PFSK-1 (cell line): ENCODE results near the gene GAS1.

ENCODE experiments used
- FOXP2 ChIP-seq: optimal IDR thresholded peaks from 2 replicates; pipeline ENCODE3; 2011; ENCODE audit warnings: borderline replicate concordance, control low read depth, inconsistent platforms; ENCODE audit not compliant: insufficient read depth; ENCODE audit errors: extremely low read length, extremely low read depth
- POLR2AphosphoS5 ChIP-seq: IDR thresholded peaks from 2 replicates; pipeline ENCODE4 v1.6.1; 2012; ENCODE audit warnings: low read depth, mild to moderate bottlenecking, control low read depth, low read length, moderate library complexity
- SIN3A ChIP-seq: IDR thresholded peaks from 2 replicates; pipeline ENCODE4 v1.6.1; 2012; ENCODE audit warnings: mild to moderate bottlenecking, low read length, moderate library complexity, borderline replicate concordance; ENCODE audit not compliant: insufficient read depth
- TAF1 ChIP-seq: IDR thresholded peaks from 2 replicates; pipeline ENCODE4 v1.6.1; 2012; ENCODE audit warnings: low read length, control low read depth, borderline replicate concordance; ENCODE audit not compliant: insufficient read depth
- TF ChIP-seq, protein P1 (sequence below), 2 experiments: IDR thresholded peaks; 2 replicates each; pipeline versions ENCODE4 v1.6.1 to v1.8.0; 2011 to 2012; ENCODE audit warnings: low read depth in 2 of 2, low read length in 2 of 2, control low read depth in 1 of 2, inconsistent platforms in 1 of 2, mild to moderate bottlenecking in 1 of 2, moderate library complexity in 1 of 2; ENCODE audit not compliant: insufficient read depth in 1 of 2

Gene GAS1

DNA sequence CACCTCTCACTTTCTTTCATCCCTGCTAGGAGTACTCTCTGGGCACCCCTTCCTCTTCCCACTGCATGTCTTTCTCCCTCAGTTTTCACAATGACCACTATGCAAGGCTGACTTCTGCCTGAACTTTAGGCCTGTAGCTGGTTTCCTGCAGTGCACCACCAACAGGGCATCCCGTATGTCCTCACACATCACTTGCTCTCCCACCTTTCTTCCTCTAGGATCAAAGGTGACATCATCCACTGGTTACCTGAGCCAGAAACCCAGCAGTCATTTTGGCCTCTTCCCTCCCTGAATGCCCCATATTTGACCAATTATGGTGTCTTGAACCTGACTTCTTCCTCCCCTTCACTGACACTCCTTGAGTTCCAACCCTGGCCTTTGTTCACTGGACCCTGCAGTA is 8.5 kb downstream of the GAS1 start:
- no peak for TF ChIP-seq TAF1

DNA sequence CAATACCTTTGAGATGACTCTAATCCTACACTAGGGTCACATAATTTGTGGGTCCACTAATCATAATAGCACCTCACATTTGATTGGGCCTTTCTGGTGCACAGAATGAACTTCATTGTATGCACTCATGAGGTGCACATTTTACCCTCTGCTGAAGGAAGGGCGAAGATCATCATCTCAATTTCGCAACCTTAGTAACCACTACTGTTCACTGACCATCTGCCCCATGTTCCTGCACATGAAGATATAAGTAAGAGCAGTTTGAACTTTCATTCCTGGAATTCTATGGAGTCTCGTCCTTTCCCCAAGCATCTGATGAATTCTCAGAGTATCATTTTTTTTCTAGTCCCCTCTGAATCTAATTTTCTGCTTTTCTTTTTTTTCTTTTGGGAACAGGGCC is 21.2 kb downstream of the GAS1 start:
- TF ChIP-seq SIN3A (no peak), FOXP2 (no peak), TAF1 (no peak), POLR2AphosphoS5 (no peak)
- TF ChIP-seq, protein P1, sequence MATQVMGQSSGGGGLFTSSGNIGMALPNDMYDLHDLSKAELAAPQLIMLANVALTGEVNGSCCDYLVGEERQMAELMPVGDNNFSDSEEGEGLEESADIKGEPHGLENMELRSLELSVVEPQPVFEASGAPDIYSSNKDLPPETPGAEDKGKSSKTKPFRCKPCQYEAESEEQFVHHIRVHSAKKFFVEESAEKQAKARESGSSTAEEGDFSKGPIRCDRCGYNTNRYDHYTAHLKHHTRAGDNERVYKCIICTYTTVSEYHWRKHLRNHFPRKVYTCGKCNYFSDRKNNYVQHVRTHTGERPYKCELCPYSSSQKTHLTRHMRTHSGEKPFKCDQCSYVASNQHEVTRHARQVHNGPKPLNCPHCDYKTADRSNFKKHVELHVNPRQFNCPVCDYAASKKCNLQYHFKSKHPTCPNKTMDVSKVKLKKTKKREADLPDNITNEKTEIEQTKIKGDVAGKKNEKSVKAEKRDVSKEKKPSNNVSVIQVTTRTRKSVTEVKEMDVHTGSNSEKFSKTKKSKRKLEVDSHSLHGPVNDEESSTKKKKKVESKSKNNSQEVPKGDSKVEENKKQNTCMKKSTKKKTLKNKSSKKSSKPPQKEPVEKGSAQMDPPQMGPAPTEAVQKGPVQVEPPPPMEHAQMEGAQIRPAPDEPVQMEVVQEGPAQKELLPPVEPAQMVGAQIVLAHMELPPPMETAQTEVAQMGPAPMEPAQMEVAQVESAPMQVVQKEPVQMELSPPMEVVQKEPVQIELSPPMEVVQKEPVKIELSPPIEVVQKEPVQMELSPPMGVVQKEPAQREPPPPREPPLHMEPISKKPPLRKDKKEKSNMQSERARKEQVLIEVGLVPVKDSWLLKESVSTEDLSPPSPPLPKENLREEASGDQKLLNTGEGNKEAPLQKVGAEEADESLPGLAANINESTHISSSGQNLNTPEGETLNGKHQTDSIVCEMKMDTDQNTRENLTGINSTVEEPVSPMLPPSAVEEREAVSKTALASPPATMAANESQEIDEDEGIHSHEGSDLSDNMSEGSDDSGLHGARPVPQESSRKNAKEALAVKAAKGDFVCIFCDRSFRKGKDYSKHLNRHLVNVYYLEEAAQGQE (IDR thresholded peaks at IDR 0.05; ENCODE audit: insufficient read depth in 1 of 2, low read depth in 2 of 2, low read length in 2 of 2) = no peak

DNA sequence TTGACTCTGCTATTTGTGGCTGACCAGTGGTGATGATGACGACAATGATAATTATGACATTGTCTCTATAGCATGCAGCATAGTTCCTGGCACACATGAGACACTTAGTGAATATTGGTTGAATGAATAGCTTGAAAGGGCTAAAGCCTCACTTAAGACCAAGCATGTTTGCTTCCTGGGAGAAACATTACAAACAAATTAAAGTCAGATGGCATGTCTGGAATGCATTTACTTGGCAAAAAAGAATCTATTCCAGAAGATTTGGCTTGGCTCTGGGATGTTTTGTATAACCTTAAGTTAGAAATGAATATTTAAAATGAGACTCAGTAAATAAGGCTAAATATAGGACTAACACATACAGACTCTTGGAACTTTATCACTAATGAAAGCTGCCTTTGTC is 21.6 kb downstream of the GAS1 start:
- TF ChIP-seq, protein P1 (IDR thresholded peaks at IDR 0.05; ENCODE audit: insufficient read depth in 1 of 2, low read depth in 2 of 2, low read length in 2 of 2) = no peak

DNA sequence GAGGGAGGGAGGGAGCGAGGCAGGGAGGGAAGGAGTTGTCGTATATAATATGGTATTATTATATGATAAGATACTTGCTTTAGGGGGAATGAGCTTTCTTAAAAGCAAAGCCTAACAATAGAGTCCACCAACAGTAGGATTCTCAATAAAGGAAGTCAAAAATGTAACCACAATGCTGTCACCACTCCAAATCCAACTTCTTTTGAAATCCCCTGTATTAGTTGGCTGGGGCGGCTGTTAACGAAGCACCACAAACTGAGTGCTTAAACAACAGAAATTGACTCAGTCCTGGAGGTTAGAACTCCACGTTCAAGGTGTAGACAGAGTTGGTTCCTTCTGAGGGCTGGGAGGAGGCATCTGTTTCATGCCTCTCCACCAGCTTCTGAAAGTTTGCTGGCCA is 23.1 kb downstream of the GAS1 start:
- TF ChIP-seq POLR2AphosphoS5 (no peak), FOXP2 (no peak), SIN3A (no peak)

DNA sequence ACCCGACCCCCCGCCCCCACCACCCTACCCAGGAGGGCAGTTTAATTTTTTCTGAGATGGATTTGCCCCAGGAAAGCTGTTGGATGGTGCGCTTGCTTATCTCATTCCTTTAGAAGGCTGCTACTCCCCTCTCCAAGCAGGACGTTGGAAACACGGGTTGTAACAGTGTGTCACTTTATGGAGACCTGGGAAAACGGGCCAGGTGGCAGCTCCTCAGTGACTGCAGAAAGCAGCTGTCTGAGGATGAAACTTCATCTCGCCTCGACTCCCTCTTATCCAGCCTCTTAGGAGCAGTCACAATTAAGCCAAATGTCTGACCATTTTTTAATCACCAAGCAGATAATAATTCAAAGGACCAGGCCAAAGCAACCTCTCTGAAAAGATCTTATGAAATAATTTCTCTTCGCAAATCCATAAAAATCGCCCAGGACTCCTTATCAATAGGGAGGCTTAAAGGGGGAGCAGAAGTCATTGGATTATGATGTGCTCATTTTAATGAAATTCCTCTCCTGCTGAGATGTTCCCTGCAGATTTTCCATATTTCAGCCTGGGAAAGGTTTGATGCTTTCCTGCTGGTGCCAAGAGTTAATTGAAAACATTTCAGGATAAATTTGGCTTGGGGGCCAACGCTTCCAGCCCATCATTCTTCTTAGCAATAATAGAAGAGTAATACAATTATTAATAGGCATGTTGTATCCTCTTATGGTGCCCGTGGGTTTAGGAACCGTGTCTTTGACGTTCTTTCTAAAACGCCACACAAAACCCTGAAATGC is 26.0 kb downstream of the GAS1 start:
- TF ChIP-seq TAF1 (no peak), POLR2AphosphoS5 (no peak), SIN3A (no peak), FOXP2 (no peak)
- TF ChIP-seq, protein P1 (IDR thresholded peaks at IDR 0.05; ENCODE audit: insufficient read depth in 1 of 2, low read depth in 2 of 2, low read length in 2 of 2) = no peak

DNA sequence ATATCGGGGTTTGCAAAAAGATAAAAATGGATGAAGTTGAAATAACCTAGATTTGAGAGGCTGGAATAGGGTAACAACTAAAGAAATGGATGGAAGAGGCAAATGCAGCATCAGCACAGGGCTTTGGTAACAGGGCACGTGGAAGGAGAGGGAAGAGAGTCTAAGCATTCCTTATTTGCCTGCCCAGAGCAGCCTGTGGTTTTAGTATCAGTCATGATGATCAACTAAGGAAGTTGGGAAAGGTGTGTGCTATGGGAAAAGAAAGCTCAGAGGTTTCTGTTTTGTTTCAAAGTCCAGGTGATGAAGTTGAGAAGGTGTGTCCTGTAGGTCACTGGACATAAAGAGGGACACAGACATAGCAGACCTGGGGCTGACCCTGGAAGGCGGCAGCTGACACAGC is 28.8 kb downstream of the GAS1 start:
- no peak for TF ChIP-seq SIN3A
- TF ChIP-seq, protein P1 (IDR thresholded peaks at IDR 0.05; ENCODE audit: insufficient read depth in 1 of 2, low read depth in 2 of 2, low read length in 2 of 2) = no peak
- TF ChIP-seq FOXP2 = no peak
- no peak for TF ChIP-seq TAF1
- TF ChIP-seq POLR2AphosphoS5 = no peak
